Cerebellar nuclear complex (tissue), 1 donor: Measurements from ENCODE around the gene FAM222A.

Experiments used
- DNase-seq, 2 experiments: peaks; one replicate each; lab custom pipeline; 2025; lab: John Stamatoyannopoulos, UW

FAM222A gene

DNA sequence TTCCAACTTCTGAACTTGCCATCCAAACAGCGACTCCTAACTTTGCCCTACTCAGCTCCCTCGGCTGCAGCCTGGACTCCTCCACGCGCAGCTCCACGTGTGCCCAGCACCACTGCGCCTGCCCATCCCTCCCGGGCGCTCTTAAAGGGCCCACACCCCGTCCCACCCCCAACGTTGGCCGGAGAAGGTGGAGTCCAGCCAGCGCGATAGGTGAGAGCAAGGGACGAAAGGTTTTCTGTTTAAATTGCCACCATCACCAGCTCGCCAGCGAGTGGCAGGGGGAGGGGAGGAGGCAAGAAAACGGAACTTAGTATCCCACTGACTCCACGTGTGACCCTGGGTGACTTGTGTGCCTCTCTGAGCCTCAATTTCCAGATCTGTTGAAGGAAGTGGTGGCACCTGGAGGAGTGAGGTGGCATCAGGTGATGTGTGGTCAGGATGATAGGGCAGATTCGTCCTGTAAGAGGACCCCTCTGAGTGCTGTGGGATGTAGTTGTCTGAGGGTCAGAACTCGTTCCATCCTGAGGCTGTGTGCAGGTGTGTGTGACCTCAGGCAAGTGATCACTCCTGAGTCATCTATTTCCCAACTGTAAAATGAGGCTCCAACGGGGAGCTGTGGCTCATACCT, 59.9 kb downstream of the FAM222A start:
- DNase-seq = no peak

DNA sequence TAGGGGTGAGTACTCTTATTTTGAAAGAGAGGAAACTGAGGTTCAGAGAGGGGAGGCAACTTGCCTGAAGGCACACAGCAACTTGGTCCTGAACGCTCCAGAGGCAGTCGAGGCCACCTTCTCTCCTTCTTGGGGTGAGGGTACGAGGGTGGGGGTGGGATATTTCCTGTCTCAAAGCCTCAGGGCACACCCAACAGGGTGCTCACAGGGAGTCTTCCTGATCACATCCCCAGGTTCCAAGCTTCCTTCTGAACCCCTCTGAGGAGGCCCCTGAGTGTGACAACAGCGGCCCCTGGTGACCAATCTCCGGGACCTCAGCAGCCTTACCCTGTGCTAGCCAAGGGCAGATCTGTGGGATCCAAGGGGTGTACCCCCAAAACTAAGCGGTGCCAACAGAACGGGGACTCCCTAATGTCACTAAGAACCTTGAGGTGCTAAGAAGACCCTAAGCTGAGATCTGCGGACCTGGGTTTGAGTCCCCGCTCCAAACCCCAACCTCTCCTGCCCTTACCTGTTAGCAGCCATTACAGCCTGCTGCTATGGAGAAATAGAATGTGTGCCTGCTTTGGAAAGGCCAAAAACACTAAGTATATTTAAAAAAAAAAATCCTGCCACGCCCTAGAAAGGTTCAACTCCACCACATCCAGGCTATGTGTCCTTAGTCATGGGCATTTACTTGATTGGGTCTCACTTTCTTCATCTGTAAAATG, 61.7 kb downstream of the FAM222A start:
- DNase-seq = peak in 1 of 2 experiments; percentile 4

DNA sequence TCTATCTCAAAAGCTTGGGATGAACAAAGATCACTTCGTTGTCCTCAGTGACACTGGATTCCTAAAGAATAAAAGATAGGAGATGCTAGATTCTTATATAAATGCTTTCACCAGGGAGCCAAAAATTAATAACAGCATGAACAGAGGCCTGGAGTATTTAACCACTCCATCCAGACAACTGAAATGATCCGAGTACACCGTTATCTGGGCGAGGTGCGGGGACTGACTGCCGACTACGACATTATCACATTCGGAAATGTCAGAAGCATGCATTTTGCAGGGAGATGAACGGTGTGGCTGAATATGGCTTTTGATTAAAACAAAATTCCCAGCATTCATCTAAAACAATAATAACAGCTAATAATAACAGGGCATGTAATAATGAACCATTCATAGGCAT, 63.0 kb downstream of the FAM222A start:
- DNase-seq = no peak

DNA sequence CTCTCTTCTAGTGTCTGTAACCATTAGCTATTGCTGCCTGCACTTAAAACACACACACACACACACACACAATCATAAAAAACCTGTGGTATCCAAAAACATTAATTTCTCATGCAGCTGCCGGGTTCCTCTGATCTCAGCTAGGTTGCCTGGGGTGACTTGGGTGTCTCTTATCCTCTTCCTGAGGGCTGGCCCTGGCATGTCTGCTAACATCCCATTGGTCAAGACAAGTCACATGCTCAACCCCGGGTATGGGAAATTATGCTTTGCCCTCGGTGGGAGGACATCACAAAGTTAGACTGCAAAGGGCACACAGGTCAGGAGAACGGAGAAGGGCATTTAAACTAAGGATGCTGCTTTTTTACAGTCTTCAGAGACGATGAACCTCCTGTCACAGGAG, 63.9 kb downstream of the FAM222A start:
- DNase-seq = no peak

DNA sequence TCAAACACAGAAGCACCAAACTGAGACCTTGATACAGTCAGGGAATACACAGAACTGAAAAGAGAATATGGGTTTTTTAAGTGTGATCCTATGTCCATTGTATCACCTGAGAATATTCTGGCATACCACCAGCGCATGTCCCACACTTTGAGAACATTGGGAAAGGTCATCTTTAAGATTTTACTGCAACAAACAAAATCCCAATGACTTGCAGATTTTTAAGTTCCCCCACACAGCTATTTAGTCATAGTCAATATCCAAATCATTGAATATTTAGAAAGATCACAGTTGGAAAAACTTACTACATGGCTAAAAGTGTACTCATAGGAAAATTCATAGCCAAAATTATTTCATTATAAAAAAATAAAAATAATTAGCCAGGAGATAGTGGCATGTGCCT, 65.1 kb downstream of the FAM222A start:
- DNase-seq = no peak

DNA sequence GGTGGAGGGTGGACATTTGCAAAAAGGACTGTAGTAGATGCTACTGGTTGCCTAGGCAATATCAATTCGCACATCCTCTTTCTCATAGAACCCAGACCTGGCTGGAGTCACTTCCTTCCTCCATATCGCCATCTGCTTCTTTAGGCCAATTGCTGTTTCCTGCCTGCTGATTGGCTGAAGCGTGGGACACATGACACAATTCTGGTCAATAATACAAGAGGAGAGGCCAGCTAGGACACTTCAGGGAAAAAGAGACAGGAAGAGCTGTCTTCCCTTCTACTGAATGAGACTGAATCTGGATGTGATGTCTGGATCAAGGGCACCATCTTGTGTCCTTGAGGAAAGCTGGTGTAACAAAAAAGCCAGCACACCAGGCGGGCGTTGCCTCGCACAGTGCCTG, 65.8 kb downstream of the FAM222A start:
- DNase-seq = no peak

DNA sequence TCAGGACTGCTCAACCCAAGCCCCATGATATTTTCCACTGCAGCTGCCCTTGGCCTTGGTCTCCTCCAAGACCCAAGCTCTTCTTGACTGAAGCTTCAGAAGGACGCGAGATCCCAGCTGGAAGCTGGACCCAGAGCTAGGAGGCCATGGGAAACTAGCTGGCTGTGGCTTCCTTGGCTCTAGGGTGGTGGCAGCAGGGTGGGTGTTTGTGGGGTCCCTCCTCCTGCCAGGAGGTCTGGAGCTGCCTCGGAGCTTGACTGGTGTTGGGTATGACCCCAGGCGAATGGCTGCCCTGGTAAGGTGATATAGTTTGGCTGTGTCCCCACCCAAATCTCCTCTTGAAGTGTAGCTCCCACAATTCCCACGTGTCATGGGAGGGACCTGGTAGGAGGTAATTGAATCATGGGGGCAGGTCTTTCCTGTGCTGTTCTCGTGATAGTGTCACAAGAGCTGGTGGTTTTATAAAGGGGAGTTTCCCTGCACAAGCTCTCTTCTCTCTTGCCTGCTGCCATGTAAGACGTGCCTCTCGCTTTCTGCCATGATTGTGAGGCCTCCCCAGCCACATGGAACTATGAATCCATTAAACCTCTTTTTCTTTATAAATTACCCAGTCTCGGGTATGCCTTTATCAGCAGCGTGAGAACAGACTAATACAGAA, 68.2 kb downstream of the FAM222A start:
- no peak for DNase-seq

DNA sequence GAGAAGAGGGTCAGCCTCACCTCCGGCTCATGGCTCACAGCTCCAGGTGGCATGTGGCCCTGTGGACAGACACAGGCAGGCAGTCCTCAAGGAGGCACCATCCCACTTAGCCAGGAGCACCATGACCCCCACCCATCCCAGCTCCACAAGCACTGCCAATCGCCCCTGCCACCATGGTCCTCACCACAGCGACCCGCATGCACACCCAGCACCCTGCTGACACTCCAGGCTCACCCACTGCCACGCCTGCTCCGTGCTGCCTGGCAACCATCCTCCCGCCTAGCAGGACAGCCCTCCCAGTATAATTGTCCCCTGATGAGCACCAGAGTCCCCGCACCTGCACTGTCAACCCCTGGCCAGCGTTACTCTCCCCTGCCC, 68.7 kb downstream of the FAM222A start:
- DNase-seq = no peak

DNA sequence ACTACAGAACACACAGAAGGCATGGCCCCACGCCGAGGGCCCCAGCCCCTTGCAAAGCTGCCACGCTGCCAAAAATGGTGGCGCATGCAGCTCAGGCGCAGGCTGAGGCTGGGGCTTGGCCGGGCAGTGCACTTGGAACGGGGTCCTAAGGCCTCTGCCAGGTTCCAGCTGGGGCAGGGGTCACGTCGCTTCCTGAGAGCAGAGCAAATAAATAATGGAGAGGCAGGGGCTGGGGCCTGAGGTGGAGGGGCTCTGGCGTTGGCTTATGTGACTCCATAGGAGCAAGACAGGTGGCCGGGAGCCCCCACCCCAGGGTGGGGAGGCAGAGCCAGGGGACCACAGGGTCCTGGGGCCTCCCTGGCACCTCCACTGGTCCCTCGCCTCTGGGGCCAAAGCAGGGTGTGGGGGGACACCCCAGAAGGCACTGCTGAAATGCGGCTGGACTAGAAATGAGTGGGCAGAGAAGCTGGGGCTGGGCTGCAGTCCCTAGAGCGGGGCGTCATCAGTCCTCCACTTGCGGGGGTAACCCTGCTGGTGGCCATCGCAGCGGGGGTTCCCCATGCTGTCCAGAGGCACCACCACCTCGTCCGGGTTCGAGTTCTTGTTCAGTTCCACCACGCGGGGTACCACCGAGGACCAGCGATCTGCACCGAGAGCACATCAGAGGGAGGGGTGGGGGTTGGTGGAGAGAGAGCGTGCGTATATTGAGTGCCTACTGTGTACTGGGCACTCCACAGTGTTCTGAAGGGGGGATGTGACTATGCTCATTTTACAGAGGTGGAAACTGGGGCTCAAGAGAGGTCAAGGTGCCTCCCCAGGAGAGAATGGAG, 69.7 kb downstream of the FAM222A start:
- no peak for DNase-seq

DNA sequence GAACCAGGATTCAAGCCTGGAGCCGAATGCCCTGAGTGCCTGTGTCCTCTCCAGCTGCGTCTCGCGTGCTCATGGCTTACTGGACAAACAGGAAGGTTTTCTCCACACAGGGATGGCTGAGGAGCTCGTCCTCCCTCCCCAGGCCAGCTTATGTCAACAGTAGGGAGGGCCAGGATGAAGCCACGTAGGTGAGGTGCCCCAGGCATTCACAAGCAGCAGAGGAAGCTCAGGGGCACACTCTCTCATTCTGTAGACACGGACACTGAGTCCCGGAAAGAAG, 70.3 kb downstream of the FAM222A start:
- DNase-seq = no peak

DNA sequence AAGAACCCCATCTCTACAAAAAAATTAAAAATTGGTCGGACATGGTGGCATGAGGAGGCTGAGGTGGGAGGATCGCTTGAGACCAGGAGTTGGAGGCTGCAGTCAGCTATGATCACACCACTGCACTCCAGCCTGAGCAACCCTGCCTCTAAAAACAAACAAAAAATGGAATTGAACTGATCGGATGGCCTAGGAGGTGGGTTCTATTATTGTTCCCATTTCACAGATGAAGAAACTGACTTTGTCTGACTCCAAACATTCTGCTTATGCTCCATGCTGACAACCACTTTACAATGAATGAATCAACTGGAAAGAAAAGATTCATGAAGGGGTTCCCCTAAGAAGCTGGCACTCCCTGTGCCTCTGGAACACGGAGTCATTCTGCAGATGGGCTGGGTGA, 72.2 kb downstream of the FAM222A start:
- DNase-seq = no peak

DNA sequence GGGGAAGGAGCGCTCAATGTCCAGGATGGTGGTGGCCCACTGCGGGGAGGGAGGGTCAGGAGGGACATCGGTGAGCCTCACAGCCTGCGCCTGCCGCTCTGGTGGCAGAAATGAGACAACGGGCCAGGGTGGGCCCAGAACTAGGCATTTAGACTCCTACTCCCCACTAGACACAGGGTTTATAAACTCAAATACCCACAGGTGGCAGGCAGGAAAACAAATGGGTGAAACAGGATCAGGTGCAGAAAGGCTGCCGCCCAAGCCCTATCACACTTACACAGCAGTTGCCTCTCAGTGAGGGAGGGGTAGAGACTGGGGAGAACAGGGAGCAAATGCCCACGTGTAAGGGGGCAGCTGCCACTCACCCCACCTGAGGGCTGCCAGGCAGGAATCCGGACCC, 73.2 kb downstream of the FAM222A start:
- DNase-seq = no peak

DNA sequence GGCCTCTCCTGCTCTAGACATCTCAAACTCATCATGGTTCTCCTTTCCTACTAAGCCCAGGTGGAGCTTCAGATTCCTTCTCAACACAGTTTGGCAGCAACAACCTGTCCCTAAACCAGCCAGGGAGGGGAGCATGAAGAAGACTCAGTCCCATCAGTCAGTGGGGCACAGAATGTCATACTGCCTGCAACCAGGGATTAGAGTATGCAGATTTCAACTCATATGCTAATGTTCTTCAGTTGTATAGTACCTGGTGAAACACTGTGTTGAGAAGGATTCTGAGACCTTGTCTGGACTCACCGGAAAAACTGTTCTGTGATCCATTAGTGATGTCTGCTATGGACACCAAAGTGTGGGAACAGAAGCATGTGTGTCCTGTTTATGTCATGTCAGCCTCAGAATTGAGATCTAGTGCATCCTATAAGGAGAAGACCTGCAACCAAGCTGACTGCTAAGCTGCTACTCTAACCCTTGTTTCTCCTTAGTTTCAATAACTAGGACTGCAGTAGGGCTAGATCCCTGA, 76.0 kb downstream of the FAM222A start:
- DNase-seq = no peak

DNA sequence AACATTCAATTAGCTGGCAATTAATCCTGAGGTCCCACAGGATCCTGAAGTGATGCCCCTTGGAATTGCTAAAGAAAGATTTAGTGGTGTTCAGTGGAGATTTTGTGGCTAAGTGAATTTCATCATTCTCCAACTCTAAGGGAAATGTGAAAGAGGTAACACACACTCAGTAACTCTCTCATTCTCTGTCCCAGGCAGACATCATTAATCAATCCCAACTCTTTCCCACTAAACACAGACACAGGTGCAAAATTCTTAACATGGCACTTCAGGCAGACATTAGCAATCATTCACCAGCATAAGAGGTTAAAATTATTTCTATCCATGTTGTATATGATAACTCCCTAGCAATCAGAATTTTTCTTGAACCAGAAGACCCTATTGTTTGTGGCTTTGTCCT, 79.4 kb downstream of the FAM222A start:
- no peak for DNase-seq

DNA sequence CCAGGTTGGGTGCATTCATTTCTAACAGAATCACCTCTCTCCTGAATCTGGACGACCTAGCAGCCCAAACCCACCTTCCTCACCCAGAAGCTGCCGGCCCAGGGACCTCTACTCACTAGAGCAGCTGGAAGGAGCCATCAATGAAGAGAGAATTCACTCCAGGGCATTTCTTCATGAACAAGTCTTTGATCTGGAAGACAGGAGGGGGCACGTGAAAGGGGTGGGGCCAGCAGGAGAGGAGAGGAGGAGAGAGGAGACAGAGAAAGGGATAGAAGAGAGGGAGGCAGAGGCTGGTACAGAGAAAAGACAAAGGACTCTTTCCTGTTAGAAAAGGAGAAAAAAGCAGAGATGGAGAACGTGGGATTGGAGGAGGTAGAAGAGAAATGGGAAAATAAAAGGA, 79.8 kb downstream of the FAM222A start:
- DNase-seq = no peak

DNA sequence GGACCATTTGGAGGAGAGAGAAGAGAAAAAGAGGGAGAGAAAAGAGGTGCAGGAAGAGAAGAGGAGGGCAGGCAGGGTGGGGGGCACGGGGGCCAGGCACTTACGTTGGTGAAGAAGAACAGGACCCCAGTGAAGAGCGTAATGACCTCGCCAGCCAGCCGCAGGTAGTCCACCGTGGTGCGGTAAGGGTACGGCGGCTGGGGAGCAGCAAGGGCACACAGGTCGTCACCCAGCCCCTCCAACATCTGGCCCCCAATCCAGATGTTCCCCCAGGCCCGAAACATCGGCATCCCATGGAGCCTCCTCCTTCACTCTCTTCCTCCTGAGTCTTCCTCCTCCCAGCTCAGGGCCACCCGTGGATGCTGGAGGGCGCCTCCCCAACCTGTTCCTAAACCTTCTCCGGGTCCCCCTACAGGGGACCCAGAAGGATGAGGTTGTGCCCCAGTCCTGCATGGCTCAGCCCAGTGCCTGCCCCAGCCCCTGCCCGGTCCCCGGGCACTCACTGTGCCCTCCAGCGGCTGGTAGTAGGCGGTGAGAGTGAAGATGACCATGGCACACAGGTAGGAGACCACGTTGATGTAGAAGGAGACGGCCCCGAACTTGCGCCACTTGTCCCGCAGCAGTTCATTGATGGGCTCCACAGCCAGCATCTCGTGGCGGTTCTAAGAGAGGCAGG, 80.3 kb downstream of the FAM222A start:
- DNase-seq = no peak

DNA sequence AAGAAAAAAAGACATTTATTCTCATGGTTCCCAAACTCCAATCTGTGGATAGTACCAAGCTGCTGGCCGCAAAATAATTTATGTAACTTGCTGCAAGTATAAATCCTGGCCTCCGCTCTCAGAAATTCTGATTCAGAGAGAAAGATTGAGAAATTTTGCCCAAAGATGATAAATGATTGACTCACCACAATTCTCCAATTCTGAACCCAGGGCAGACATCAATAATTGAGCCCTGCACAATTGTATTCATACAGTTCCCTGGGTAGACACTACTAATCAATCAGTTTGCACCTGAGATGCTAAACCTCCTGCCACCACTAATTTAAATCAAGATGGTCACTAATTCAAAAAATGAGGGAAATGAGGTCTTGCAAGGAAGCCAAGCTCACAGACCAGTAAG, 81.4 kb downstream of the FAM222A start:
- DNase-seq = no peak

DNA sequence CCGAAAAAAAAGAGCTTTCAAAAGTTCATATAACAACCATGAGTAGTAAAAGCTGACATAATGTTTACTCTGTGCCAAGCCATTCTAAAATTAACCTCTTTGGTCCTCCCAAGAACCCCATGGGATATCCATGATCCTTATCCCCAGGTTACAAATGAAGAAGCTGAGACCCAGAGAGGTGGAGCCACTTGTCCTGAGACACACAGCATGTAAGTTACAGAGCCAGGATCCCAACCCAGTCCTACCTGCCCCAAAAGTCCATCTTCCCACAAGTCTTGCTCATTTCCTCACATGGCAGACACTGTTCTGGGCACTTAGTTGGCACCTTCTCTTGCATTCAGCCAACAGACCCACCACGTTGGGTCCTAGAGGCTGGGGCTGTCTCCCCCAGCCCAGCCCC, 82.4 kb downstream of the FAM222A start:
- no peak for DNase-seq

DNA sequence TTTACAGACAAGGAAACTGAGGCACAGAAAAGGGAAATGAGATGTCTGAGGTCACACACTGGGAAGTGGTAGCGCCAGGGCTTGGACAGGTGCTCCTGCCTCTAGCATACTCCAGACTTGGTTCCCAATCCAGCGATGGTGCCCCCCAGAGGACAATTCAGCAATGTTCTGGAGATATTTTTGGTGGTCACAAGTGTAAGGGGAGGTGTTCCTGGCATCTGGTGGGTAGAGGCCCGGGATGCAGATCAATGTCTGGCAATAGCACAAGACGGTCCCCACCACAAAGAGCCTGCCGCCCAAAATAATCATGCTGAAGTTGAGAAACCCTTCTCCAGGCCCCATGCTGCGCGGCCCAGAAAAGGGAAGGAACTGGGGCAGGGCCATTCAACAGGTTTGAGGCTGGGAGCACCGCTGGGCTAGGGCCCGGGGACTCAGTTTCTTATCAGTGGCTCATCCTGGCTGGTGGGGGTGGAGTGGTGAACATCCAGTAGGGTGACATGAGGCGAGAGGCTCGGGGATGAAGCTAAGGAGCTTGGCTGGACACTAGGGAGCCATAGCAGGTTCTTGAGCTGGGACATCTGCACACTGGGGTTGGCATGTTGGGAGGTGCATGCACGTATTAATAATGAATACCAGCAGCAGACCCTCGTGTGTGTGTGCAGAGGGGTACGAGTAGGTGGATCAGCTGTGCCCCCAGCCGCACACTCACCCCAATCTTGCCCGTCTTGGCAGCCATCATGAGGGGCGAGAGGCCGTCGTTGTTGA, 84.5 kb downstream of the FAM222A start:
- no peak for DNase-seq

DNA sequence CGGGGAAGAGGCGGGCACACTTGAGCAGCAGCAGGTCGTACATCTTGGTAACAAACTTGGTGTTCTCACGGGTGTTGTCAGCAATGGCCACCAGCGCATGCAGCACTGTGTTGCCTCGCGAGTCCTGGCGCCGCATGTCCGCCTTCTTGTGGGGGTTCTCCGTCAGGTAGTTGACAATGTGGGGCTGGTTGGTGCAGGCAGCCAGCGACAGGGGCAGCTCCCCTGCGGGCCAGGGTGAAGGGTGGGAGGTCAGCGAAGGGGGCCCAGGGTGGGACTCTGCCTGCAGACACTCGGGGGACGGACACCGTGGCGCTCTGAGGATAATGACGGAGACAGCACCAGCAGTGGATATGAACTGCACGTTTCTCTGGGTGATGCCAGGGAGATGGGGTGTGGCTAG, 85.1 kb downstream of the FAM222A start:
- no peak for DNase-seq

DNA sequence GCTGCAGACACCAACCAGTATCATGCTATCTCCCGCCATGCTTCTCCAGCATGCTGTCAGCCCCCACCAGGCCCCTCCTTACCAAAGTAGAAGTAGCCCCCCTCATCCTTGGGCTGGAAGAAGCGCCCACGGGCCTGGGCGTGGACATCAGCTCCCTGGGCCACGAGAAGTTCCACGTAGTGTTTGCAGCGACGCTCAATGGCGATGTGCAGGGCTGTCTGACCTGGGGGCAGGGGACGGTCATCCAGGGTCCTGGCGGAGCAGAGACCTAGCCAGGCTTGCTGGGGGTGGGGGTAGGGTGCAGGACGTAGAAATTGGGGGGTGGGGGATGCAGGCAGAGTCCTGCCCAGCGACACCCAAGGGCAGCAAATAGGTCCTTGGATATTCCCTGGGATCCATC, 86.9 kb downstream of the FAM222A start:
- DNase-seq = no peak
